ENCODE results near the gene GJB6.
A peak's percentile ranks its signal among the peaks of the same experiment; 100 is the strongest.

Gene GJB6

GRCh38 chr13:20222553-20222952, 9.6 kb downstream of the GJB6 start:
- no peak for DNase-seq

GRCh38 chr13:20221772-20222171, 10.3 kb downstream of the GJB6 start:
- DNase-seq: peak; percentile 4

GRCh38 chr13:20219577-20219976, 12.5 kb downstream of the GJB6 start:
- DNase-seq: no peak

GRCh38 chr13:20217168-20217567, 15.0 kb downstream of the GJB6 start:
- no peak for DNase-seq

- no peak for DNase-seq
Measured at GRCh38 chr13:20209948-20210347, 22.2 kb downstream of the GJB6 start.

- DNase-seq: peak; percentile 87
Measured at GRCh38 chr13:20206698-20207235, 25.4 kb downstream of the GJB6 start.

- DNase-seq: no peak
Measured at GRCh38 chr13:20206065-20206697, 25.9 kb downstream of the GJB6 start.

- DNase-seq: no peak
Measured at GRCh38 chr13:20198781-20199180, 33.3 kb downstream of the GJB6 start.

- DNase-seq: peak; percentile 59
Measured at GRCh38 chr13:20197361-20197834, 34.7 kb downstream of the GJB6 start.

GRCh38 chr13:20195801-20196200, 36.3 kb downstream of the GJB6 start:
- DNase-seq: no peak

- DNase-seq: no peak
Measured at GRCh38 chr13:20193907-20194631, 38.0 kb downstream of the GJB6 start.

- DNase-seq: no peak
Measured at GRCh38 chr13:20193162-20193906, 38.8 kb downstream of the GJB6 start.

GRCh38 chr13:20192836-20193161, 39.3 kb downstream of the GJB6 start, which contains the start of gene GJB2:
Gene GJB2 (minus strand): TSS chr13:20192938. CDS start chr13:20189581, 3,357 bp downstream.
- no peak for DNase-seq

- no peak for DNase-seq
Measured at GRCh38 chr13:20192158-20192835, 39.8 kb downstream of the GJB6 start.

- DNase-seq: no peak
Measured at GRCh38 chr13:20191311-20192157, 40.6 kb downstream of the GJB6 start.

- DNase-seq: no peak
Measured at GRCh38 chr13:20190481-20191310, 41.4 kb downstream of the GJB6 start.

- no peak for DNase-seq
Measured at GRCh38 chr13:20190076-20190475, 42.0 kb downstream of the GJB6 start.

- peak; percentile 67 for DNase-seq
Measured at GRCh38 chr13:20188667-20189553, 43.2 kb downstream of the GJB6 start.

- no peak for DNase-seq
Measured at GRCh38 chr13:20186771-20187170, 45.3 kb downstream of the GJB6 start.
